ENCODE data around the gene MPV17L.
"Not testable (repeated sequence)": the region's sequence is repeated elsewhere in the genome, so short reads cannot be mapped to it uniquely, and the experiment has no call there.

The MPV17L gene

DNA sequence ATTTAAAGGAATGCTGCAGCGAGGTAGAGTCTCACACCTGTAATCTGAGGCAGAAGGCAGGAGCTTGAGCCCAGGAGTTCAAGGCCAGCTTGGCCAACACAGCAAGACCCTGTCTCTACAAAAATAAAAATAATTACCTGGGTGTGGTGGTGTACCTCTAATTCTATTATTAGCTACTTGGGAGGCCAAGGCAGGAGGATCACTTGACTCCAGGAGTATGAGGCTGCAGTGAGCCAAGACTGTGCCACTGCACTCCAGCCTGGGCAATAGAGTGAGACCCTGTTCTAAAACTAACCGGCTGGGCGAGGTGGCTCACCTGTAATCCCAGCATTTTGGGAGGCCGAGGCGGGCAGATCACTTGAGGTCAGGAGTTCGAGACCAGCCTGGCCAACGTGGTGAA lies 57.7 kb downstream of the MPV17L start:
- not testable (repeated sequence) for DNase-seq

DNA sequence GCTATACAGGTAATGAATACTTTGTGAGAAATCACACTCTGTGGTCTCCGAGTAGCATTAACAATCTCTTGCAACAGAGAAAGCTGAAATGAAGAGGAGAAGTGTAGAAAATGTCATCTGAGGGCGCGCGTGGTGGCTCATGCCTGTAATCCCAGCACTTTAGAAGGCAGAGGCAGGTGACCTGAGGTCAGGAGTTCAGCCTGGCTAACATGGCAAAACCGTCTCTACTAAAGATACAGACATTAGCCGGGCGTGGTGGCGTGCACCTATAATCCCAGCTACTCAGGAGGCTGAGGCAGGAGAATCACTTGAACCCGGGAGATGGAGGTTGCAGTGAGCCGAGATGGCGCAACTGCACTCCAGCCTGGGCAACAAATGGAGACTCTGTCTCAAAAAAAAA lies 59.4 kb downstream of the MPV17L start:
- not testable (repeated sequence) for DNase-seq

DNA sequence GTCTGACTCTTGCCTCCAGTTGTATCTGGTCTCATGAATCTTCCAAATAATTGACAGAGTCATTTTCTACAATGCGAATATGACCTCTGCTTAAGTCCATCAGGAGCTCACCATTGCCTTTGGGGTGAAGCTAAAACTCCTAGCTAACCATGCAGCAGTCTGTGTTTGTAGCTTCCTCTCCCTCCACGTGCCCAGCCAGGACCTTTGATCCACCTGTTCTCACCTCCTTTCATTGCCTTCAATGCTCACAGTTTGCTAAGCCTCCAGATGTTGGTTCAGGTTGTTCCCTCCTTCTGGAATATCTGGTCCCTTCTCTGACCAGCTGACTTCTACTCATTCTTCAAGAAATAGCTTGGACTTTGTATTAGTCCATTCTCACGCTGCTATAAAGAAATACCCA lies 61.8 kb downstream of the MPV17L start:
- no peak for DNase-seq

DNA sequence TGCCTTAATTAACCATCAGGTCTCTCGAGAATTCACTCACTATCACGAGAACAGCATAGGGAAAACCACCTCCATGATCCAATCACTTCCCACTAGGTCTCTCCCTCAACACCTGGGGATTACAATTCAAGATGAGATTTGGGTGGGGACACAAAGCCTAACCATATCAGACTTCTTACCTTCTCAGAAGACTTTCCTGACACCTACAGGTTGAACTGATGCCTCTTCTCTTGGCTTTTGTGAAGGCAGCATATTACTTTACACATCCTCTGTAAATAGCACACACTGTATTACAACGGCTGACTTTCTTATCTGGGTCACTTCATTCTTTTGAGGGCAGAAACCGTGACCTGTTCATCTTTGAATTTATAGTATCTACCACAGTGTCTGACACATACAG lies 62.4 kb downstream of the MPV17L start:
- no peak for DNase-seq

GRCh38 chr16:15459791-15460190 lies 64.2 kb downstream of the MPV17L start:
- DNase-seq, result no peak

- no peak for DNase-seq
Observed at GRCh38 chr16:15460601-15461000, 65.0 kb downstream of the MPV17L start.

DNA sequence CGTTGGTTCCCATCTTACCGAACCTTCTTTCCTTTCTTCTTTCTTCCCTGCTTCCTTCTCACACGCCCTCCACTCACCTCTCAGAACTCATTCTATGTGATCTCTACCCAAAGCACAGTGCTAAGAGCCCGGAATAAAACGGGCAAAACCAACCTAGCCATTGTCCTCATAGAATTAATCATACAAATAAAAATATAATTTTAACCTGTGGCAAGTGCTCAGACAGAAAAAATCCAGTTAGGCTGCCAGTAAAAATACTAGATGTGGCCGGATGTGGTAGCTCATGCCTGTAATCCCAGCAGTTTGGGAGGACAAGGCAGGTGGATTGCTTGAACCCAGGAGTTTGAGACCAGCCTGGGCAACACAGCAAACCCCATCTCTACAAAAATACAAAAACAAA lies 65.8 kb downstream of the MPV17L start:
- no peak for DNase-seq

All from stimulated activated CD4-positive, alpha-beta T cell treated with anti-CD3 and anti-CD28 coated beads, Interleukin-4, amount 100 ng/mL, for 4 hours (primary cell).